ENCODE results near the gene EPO.

DNA sequence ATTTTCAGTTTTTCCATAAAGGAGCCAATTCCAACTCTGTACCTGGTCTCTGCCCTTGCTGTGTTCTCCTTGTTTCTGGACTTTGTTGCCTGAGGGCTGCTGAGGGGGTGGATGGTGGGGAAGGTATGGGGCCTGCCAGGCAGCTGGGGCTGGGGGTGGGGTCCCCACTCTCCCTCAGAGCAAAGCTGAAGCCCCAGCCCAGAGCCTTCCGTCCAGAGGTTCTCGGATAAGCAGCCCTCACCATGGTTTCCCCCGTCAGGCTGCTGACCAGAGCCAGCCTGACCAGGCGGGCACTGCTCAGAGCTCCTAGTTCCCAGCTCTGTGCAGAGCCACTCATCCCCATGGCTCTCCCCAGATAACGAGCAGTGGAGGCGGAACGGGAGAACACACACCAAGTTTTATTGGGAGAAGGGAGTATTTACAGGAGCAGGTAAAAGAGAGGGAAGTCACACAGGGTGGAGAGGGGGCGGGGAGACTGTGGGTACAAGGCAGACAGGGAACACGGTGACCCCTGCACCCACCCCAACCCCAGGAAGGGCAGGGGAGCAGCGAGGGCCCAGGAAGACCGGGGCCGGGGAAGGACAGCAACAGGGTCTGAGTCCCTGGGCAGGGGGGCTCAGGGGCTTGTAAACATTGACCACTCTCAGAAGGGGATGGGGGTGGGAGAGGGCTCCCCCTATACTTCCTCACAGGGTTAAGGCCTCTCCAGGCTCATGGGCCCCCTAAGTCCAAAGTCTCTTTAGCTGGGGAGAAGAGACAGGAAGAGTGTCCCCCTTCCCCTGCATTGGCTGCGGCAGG lies 40.9 kb upstream of the EPO start:
- TF ChIP-seq, protein P1, sequence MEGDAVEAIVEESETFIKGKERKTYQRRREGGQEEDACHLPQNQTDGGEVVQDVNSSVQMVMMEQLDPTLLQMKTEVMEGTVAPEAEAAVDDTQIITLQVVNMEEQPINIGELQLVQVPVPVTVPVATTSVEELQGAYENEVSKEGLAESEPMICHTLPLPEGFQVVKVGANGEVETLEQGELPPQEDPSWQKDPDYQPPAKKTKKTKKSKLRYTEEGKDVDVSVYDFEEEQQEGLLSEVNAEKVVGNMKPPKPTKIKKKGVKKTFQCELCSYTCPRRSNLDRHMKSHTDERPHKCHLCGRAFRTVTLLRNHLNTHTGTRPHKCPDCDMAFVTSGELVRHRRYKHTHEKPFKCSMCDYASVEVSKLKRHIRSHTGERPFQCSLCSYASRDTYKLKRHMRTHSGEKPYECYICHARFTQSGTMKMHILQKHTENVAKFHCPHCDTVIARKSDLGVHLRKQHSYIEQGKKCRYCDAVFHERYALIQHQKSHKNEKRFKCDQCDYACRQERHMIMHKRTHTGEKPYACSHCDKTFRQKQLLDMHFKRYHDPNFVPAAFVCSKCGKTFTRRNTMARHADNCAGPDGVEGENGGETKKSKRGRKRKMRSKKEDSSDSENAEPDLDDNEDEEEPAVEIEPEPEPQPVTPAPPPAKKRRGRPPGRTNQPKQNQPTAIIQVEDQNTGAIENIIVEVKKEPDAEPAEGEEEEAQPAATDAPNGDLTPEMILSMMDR (IDR thresholded peaks at IDR 0.05; ENCODE audit: borderline replicate concordance, extremely low read depth, low read length, poor library complexity, severe bottlenecking) = no peak
- TF ChIP-seq EZH2 (IDR thresholded peaks at IDR 0.05; ENCODE audit: borderline replicate concordance, low read depth, low read length, severe bottlenecking) = no peak
